Neural cell (in vitro differentiated cells): ENCODE measurements around the gene TBC1D24. TPM values are rescaled to one million over a fixed set of nuclear protein-coding genes. Genes with fewer than 3 reads are reported as not detected.
"Not testable (repeated sequence)": the region's sequence is repeated elsewhere in the genome, so short reads cannot be mapped to it uniquely, and the experiment has no call there.

ENCODE experiments used
- H2AFZ ChIP-seq: fragments of 200-600, 300-800 bp; sonication (generic), shearing (Covaris generic); 2 replicates; pipeline ENCODE4 v1.6.0; 2014; ENCODE audit warnings: low read depth, mild to moderate bottlenecking, antibody characterized with exemption, low read length, moderate library complexity
- H3F3A ChIP-seq: fragments of 200-600 bp; shearing (Covaris generic); 2 replicates; pipeline ENCODE4 v1.6.1; 2016; ENCODE audit warnings: mild to moderate bottlenecking, moderate library complexity, mixed read lengths, antibody characterized with exemption, low read length; ENCODE audit not compliant: insufficient read depth, poor library complexity, severe bottlenecking
- H3K27ac ChIP-seq: fragments of 200-600, 300-800 bp; sonication (generic), shearing (Covaris generic); 2 replicates; pipeline ENCODE4 v1.5.1; 2014; ENCODE audit warnings: mild to moderate bottlenecking, low read length, moderate library complexity
- H3K27me3 ChIP-seq: fragments of 300-800, 200-600 bp; sonication (generic), shearing (Covaris generic); 2 replicates; pipeline ENCODE4 v1.6.0; 2014; ENCODE audit warnings: mild to moderate bottlenecking, low read depth, low read length, moderate library complexity; ENCODE audit not compliant: insufficient read depth
- H3K36me3 ChIP-seq: fragments of 300-800, 200-600 bp; sonication (generic), shearing (Covaris generic); 2 replicates; pipeline ENCODE4 v1.5.1; 2014; ENCODE audit warnings: mild to moderate bottlenecking, antibody characterized with exemption, low read length, moderate library complexity; ENCODE audit not compliant: insufficient read depth
- H3K4me2 ChIP-seq: fragments of 300-800, 200-600 bp; sonication (generic), shearing (Covaris generic); 2 replicates; pipeline ENCODE4 v1.6.0; 2014; ENCODE audit warnings: mild to moderate bottlenecking, low read length
- H3K4me3 ChIP-seq: fragments of 300-800, 200-600 bp; sonication (generic), shearing (Covaris generic); 2 replicates; pipeline ENCODE4 v1.5.1; 2014; ENCODE audit warnings: mild to moderate bottlenecking, low read length, moderate library complexity
- H3K79me2 ChIP-seq: fragments of 200-600 bp; shearing (Covaris generic); replicated peaks from 2 replicates; pipeline ENCODE4 v1.6.0; 2014; ENCODE audit warnings: mild to moderate bottlenecking, low read length, moderate library complexity; ENCODE audit not compliant: insufficient read depth
- H3K9ac ChIP-seq: fragments of 300-800, 200-600 bp; sonication (generic), shearing (Covaris generic); 2 replicates; pipeline ENCODE4 v1.6.1; 2016; ENCODE audit warnings: mild to moderate bottlenecking, low read length, mixed read lengths
- H3K9me2 ChIP-seq: fragments of 200-600 bp; shearing (Covaris generic); 2 replicates; pipeline ENCODE4 v1.6.1; 2016; ENCODE audit warnings: mild to moderate bottlenecking, low read length, mixed read lengths; ENCODE audit not compliant: insufficient read depth
- H3K9me3 ChIP-seq: fragments of 200-600, 300-800 bp; sonication (generic), shearing (Covaris generic); 2 replicates; pipeline ENCODE4 v1.6.1; 2016; ENCODE audit warnings: mild to moderate bottlenecking, mixed run types, low read length, moderate library complexity, mixed read lengths
- H4K20me1 ChIP-seq: fragments of 200-600 bp; shearing (Covaris generic); 2 replicates; pipeline ENCODE4 v1.6.1; 2016; ENCODE audit warnings: mild to moderate bottlenecking, mixed run types; ENCODE audit not compliant: insufficient read depth
- EP300 ChIP-seq: fragments of 450-650 bp; conservative IDR thresholded peaks from 2 replicates; pipeline ENCODE4 v1.6.1; 2014; ENCODE audit warnings: antibody characterized with exemption, mild to moderate bottlenecking, moderate library complexity; ENCODE audit not compliant: poor library complexity, severe bottlenecking
- EZH2 ChIP-seq: fragments of 200-600, 300-800 bp; shearing (Covaris generic), sonication (generic); IDR thresholded peaks from 2 replicates; pipeline ENCODE4 v1.6.1; 2014; ENCODE audit warnings: antibody characterized with exemption, low read length, borderline replicate concordance, mild to moderate bottlenecking; ENCODE audit not compliant: insufficient read depth, poor library complexity, severe bottlenecking
- MXI1 ChIP-seq: fragments of 450-650 bp; conservative IDR thresholded peaks from 2 replicates; pipeline ENCODE4 v1.6.1; 2014; ENCODE audit warnings: antibody characterized with exemption, mild to moderate bottlenecking; ENCODE audit not compliant: poor library complexity, severe bottlenecking
- POLR2AphosphoS5 ChIP-seq: IDR thresholded peaks from 2 replicates; pipeline ENCODE4 v1.6.1; 2012
- RAD21 ChIP-seq: fragments of 450-650 bp; conservative IDR thresholded peaks from 2 replicates; pipeline ENCODE4 v1.6.1; 2014; ENCODE audit warnings: antibody characterized with exemption, mild to moderate bottlenecking, moderate library complexity
- SMC3 ChIP-seq: fragments of 450-650 bp; conservative IDR thresholded peaks from 2 replicates; pipeline ENCODE4 v1.6.1; 2014; ENCODE audit warnings: antibody characterized with exemption, mild to moderate bottlenecking, moderate library complexity; ENCODE audit not compliant: poor library complexity
- TAF1 ChIP-seq: IDR thresholded peaks from 2 replicates; pipeline ENCODE4 v1.6.1; 2012; ENCODE audit warnings: low read depth
- polyA plus RNA-seq: library from polyadenylated mRNA; depleted of rRNA; stranded (reverse); fragments of >200 nt; gene quantifications from 2 replicates; pipeline ENCODE4 v1.2.3, GENCODE V29; 2014
- TF ChIP-seq, protein P1 (sequence below): fragments of 450-650 bp; IDR thresholded peaks from 2 replicates; pipeline ENCODE4 v1.5.1; 2014; ENCODE audit warnings: antibody characterized with exemption, mild to moderate bottlenecking, moderate library complexity; ENCODE audit not compliant: poor library complexity, severe bottlenecking
- TF ChIP-seq, protein P2 (sequence below): IDR thresholded peaks from 2 replicates; pipeline ENCODE4 v1.6.1; 2012; ENCODE audit warnings: borderline replicate concordance

The TBC1D24 gene
- polyA plus RNA-seq, 1 donor from 2014 or later: 27.1 TPM

DNA sequence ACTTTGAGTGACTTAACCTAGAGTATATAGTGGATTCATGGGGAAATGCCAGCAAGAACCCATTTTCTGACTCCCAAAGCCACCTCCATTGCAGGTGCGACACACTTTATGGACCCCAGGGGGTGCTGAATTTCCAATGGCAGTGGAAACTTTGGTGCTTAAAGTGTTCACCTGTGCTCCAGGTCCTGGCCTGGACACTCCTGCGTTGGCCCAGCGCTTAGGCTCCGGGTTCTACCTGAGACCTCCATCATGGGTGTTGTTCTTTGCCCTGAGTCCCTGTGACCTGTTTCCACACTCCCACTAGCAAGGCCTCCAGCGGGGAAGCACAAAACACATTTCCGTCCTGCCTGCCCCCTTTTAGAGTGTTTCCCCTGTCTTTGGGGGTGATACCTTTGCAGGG, 42.6 kb upstream of the TBC1D24 start:
- Histone ChIP-seq H2AFZ (no peak overlapping the region), H3K9me2 (no peaks in the 10 kb centered on the region), H3K4me3 (no peak overlapping the region), H3K36me3 (peaks cover 5% of the 10 kb centered on the region), H3K9ac (no peak overlapping the region), H3K9me3 (no peaks in the 10 kb centered on the region), H3K27me3 (no peaks in the 10 kb centered on the region), H3K79me2 (peaks cover 6% of the 10 kb centered on the region), H4K20me1 (no peaks in the 10 kb centered on the region), H3K4me2 (no peak overlapping the region), H3K27ac (no peak overlapping the region), H3F3A (no peaks in the 10 kb centered on the region)
- TF ChIP-seq, protein P1, sequence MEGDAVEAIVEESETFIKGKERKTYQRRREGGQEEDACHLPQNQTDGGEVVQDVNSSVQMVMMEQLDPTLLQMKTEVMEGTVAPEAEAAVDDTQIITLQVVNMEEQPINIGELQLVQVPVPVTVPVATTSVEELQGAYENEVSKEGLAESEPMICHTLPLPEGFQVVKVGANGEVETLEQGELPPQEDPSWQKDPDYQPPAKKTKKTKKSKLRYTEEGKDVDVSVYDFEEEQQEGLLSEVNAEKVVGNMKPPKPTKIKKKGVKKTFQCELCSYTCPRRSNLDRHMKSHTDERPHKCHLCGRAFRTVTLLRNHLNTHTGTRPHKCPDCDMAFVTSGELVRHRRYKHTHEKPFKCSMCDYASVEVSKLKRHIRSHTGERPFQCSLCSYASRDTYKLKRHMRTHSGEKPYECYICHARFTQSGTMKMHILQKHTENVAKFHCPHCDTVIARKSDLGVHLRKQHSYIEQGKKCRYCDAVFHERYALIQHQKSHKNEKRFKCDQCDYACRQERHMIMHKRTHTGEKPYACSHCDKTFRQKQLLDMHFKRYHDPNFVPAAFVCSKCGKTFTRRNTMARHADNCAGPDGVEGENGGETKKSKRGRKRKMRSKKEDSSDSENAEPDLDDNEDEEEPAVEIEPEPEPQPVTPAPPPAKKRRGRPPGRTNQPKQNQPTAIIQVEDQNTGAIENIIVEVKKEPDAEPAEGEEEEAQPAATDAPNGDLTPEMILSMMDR: no peak

DNA sequence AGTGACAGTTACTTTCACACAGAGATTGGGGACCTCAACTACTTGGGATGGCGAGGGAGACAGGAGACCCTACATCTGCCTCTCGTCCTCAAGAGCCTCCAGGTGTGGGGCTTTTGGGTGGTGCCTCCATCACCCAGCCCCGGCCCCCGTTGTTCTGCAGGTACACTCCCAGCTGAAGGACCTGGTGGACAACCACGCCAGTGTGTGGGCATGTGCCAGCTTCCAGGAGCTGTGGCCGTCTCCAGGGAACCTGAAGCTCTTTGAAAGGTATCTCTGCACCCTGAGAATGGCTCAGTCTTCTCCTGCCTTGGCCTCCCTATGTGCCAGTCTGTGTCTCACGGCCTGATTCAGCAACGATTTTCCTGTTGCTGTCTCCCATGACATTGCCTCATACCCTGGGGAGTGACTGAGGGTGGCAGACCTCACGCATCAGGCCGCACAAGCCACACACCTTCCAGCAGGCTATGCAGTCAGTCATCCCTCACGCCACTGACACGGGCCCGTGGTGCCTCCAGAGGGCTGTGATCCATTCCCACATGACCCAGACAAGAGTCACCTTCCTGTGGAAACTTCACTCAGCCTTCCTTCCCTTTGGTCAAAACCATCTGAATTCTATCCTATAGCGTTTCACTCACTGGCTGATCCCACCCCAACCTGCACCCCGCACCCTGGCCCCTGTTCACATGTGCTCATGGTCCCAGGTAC, 42.0 kb upstream of the TBC1D24 start:
- Histone ChIP-seq H4K20me1 (no peaks in the 10 kb centered on the region), H3K4me2 (no peak overlapping the region), H3K27me3 (no peaks in the 10 kb centered on the region), H3K27ac (no peak overlapping the region), H2AFZ (no peak overlapping the region), H3K9me2 (no peaks in the 10 kb centered on the region), H3K79me2 (peaks cover 6% of the 10 kb centered on the region), H3K4me3 (no peak overlapping the region), H3K9ac (no peak overlapping the region), H3K36me3 (peaks cover 5% of the 10 kb centered on the region), H3F3A (no peaks in the 10 kb centered on the region), H3K9me3 (no peaks in the 10 kb centered on the region)
- TF ChIP-seq TAF1: no peak
- TF ChIP-seq EZH2: no peak
- no peak for TF ChIP-seq MXI1
- TF ChIP-seq, protein P1: no peak
- TF ChIP-seq, protein P2, sequence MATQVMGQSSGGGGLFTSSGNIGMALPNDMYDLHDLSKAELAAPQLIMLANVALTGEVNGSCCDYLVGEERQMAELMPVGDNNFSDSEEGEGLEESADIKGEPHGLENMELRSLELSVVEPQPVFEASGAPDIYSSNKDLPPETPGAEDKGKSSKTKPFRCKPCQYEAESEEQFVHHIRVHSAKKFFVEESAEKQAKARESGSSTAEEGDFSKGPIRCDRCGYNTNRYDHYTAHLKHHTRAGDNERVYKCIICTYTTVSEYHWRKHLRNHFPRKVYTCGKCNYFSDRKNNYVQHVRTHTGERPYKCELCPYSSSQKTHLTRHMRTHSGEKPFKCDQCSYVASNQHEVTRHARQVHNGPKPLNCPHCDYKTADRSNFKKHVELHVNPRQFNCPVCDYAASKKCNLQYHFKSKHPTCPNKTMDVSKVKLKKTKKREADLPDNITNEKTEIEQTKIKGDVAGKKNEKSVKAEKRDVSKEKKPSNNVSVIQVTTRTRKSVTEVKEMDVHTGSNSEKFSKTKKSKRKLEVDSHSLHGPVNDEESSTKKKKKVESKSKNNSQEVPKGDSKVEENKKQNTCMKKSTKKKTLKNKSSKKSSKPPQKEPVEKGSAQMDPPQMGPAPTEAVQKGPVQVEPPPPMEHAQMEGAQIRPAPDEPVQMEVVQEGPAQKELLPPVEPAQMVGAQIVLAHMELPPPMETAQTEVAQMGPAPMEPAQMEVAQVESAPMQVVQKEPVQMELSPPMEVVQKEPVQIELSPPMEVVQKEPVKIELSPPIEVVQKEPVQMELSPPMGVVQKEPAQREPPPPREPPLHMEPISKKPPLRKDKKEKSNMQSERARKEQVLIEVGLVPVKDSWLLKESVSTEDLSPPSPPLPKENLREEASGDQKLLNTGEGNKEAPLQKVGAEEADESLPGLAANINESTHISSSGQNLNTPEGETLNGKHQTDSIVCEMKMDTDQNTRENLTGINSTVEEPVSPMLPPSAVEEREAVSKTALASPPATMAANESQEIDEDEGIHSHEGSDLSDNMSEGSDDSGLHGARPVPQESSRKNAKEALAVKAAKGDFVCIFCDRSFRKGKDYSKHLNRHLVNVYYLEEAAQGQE: no peak
- TF ChIP-seq EP300: no peak
- TF ChIP-seq SMC3: no peak
- no peak for TF ChIP-seq POLR2AphosphoS5
- TF ChIP-seq RAD21: no peak

DNA sequence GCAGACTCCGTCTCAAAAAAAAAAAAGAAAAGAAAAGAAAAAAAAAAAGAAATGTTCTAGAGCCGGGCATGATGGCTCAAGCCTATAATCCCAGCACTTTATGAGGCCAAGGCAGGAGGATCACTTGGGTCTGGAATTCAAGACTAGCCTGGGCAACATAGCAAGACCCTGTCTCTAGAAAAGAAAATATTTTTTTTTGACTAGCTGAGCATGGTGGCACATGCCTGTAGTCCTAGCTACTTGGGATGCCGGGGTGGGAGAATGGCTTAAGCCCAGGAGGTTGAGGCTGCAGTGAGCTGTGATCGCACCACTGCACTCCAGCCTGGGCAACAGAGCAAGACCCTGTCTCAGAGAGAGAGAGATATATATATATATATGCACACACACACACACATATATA, 39.7 kb upstream of the TBC1D24 start:
- not testable (repeated sequence) for H3K27me3 ChIP-seq, H3K4me3 ChIP-seq, H2AFZ ChIP-seq, H3K36me3 ChIP-seq, H3F3A ChIP-seq, H3K9me2 ChIP-seq, H3K79me2 ChIP-seq, H3K9ac ChIP-seq, H4K20me1 ChIP-seq, H3K9me3 ChIP-seq, H3K4me2 ChIP-seq, H3K27ac ChIP-seq
